ENCODE results near the gene NELFE.

The NELFE gene

GRCh38 chr6:31930962-31931361 lies 27.8 kb downstream of the NELFE start:
- no peak for TF ChIP-seq CTCF (IDR thresholded peaks at IDR 0.05; ENCODE audit: borderline replicate concordance, control extremely low read depth, extremely low read depth, insufficient read depth, missing control alignments)
- in situ Hi-C loops (cut with MboI; ENCODE audit: low sequenced_read_pairs, unreplicated experiment): no loop called here
- DNase-seq (ENCODE audit: low spot score): no peak

- no peak for DNase-seq (ENCODE audit: low spot score)
- in situ Hi-C loops (cut with MboI; ENCODE audit: low sequenced_read_pairs, unreplicated experiment): no loop called here
Observed at GRCh38 chr6:31928672-31928939, 30.2 kb downstream of the NELFE start.

GRCh38 chr6:31927863-31928671 lies 30.7 kb downstream of the NELFE start:
- DNase-seq (ENCODE audit: low spot score): no peak
- no peak for TF ChIP-seq CTCF (IDR thresholded peaks at IDR 0.05; ENCODE audit: borderline replicate concordance, control extremely low read depth, extremely low read depth, insufficient read depth, missing control alignments)
- in situ Hi-C loops (cut with MboI; ENCODE audit: low sequenced_read_pairs, unreplicated experiment): no loop called here

More at GRCh38 chr6:31928672-31928939, 30.2 kb downstream of the NELFE start:
- no peak for TF ChIP-seq CTCF (IDR thresholded peaks at IDR 0.05; ENCODE audit: borderline replicate concordance, control extremely low read depth, extremely low read depth, insufficient read depth, missing control alignments)

- DNase-seq (ENCODE audit: low spot score): no peak
- in situ Hi-C loops (cut with MboI; ENCODE audit: low sequenced_read_pairs, unreplicated experiment): no loop called here
- no peak for TF ChIP-seq CTCF (IDR thresholded peaks at IDR 0.05; ENCODE audit: borderline replicate concordance, control extremely low read depth, extremely low read depth, insufficient read depth, missing control alignments)
Observed at GRCh38 chr6:31927242-31927862, 31.4 kb downstream of the NELFE start, which contains the start of gene C2. TSS of gene C2 (plus strand) at chr6:31927717. CDS start at chr6:31927753, 36 bp downstream.

- no peak for DNase-seq (ENCODE audit: low spot score)
- TF ChIP-seq CTCF (IDR thresholded peaks at IDR 0.05; ENCODE audit: borderline replicate concordance, control extremely low read depth, extremely low read depth, insufficient read depth, missing control alignments): peak; percentile 11
- in situ Hi-C loops (cut with MboI; ENCODE audit: low sequenced_read_pairs, unreplicated experiment): no loop called here
Observed at GRCh38 chr6:31922942-31923341, 35.8 kb downstream of the NELFE start.

GRCh38 chr6:31920811-31921210 lies 38.0 kb downstream of the NELFE start:
- DNase-seq (ENCODE audit: low spot score): no peak
- no peak for TF ChIP-seq CTCF (IDR thresholded peaks at IDR 0.05; ENCODE audit: borderline replicate concordance, control extremely low read depth, extremely low read depth, insufficient read depth, missing control alignments)
- in situ Hi-C loops (cut with MboI; ENCODE audit: low sequenced_read_pairs, unreplicated experiment): no loop called here

All from GM13976 (cell line).